GM12873 (cell line): ENCODE data around the gene LCNL1.
A peak's percentile ranks its signal among the peaks of the same experiment; 100 is the strongest.

ENCODE experiments used
- CTCF ChIP-seq: IDR thresholded peaks from 2 replicates; pipeline ENCODE4 v1.5.1; 2012; ENCODE audit warnings: low read depth, mild to moderate bottlenecking, moderate library complexity, low read length, control low read depth; ENCODE audit not compliant: insufficient read depth; ENCODE audit errors: missing control alignments

The LCNL1 gene

GRCh38 chr9:136974817-136975535 lies 7.8 kb upstream of the LCNL1 start:
- no peak for TF ChIP-seq CTCF

- TF ChIP-seq CTCF, result peak; percentile 43
Observed at GRCh38 chr9:136975644-136976043, 7.1 kb upstream of the LCNL1 start.

GRCh38 chr9:136977223-136977622 lies 5.6 kb upstream of the LCNL1 start, which contains the start of gene PTGDS:
PTGDS (plus strand) TSS chr9:136977504; CDS start chr9:136977579, 75 bp downstream.
- no peak for TF ChIP-seq CTCF

DNA sequence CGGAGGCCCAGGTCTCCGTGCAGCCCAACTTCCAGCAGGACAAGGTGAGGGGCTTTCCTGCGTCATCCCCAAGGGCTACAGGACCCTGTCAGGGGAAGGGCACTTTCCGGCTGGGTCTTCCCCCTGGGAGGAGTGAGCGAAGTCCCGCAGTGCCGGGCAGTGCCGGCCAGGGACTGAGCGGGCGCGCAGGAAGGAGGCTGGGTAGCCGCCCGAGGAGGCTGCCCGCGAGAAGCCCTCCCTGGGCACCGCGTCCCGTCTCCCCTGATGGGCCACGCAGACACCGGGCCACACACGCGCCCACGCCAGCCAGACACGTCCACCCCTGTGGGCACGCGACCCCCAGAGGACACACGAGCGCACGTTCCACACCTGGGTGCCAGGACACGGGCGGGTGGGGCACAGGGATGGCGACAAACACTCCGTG lies 5.1 kb upstream of the LCNL1 start:
- no peak for TF ChIP-seq CTCF

GRCh38 chr9:136978073-136978864 lies 4.5 kb upstream of the LCNL1 start:
- no peak for TF ChIP-seq CTCF

GRCh38 chr9:136978865-136979544 lies 3.8 kb upstream of the LCNL1 start:
- no peak for TF ChIP-seq CTCF
